ENCODE results near the gene RPS16.

GRCh38 chr19:39434123-39435076 is 1.3 kb downstream of the RPS16 start:
- TF ChIP-seq CTCF (conservative IDR thresholded peaks at IDR 0.05; ENCODE audit: low read depth in 2 of 2) (no peak), EZH2 (IDR thresholded peaks at IDR 0.05; ENCODE audit: low read depth, unreplicated experiment) (no peak), POLR2AphosphoS5 (IDR thresholded peaks at IDR 0.05; ENCODE audit: low read depth) (no peak; the same call in 1 of the 2 replicates), ZNF331 (CRISPR knock-in tag; IDR thresholded peaks at IDR 0.05; ENCODE audit: low read depth) (no peak), ZNF462 (CRISPR knock-in tag; IDR thresholded peaks at IDR 0.05) (no peak), EZH2phosphoT487 (IDR thresholded peaks at IDR 0.05; ENCODE audit: unreplicated experiment) (no peak)
- TF ChIP-seq, protein P1, sequence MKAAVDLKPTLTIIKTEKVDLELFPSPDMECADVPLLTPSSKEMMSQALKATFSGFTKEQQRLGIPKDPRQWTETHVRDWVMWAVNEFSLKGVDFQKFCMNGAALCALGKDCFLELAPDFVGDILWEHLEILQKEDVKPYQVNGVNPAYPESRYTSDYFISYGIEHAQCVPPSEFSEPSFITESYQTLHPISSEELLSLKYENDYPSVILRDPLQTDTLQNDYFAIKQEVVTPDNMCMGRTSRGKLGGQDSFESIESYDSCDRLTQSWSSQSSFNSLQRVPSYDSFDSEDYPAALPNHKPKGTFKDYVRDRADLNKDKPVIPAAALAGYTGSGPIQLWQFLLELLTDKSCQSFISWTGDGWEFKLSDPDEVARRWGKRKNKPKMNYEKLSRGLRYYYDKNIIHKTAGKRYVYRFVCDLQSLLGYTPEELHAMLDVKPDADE (IDR thresholded peaks at IDR 0.05): no peak
- TF ChIP-seq, protein P2, sequence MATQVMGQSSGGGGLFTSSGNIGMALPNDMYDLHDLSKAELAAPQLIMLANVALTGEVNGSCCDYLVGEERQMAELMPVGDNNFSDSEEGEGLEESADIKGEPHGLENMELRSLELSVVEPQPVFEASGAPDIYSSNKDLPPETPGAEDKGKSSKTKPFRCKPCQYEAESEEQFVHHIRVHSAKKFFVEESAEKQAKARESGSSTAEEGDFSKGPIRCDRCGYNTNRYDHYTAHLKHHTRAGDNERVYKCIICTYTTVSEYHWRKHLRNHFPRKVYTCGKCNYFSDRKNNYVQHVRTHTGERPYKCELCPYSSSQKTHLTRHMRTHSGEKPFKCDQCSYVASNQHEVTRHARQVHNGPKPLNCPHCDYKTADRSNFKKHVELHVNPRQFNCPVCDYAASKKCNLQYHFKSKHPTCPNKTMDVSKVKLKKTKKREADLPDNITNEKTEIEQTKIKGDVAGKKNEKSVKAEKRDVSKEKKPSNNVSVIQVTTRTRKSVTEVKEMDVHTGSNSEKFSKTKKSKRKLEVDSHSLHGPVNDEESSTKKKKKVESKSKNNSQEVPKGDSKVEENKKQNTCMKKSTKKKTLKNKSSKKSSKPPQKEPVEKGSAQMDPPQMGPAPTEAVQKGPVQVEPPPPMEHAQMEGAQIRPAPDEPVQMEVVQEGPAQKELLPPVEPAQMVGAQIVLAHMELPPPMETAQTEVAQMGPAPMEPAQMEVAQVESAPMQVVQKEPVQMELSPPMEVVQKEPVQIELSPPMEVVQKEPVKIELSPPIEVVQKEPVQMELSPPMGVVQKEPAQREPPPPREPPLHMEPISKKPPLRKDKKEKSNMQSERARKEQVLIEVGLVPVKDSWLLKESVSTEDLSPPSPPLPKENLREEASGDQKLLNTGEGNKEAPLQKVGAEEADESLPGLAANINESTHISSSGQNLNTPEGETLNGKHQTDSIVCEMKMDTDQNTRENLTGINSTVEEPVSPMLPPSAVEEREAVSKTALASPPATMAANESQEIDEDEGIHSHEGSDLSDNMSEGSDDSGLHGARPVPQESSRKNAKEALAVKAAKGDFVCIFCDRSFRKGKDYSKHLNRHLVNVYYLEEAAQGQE (IDR thresholded peaks at IDR 0.05; ENCODE audit: unreplicated experiment): no peak

Data from GM23338 (cell line).